Duodenal mucosa (tissue), 2 donors: ENCODE data around the gene XIRP2.

Experiments
- H3K27ac ChIP-seq: one replicate; pipeline ENCODE4 v1.7.0; 2013; ENCODE audit warnings: low read depth, low read length
- H3K27me3 ChIP-seq, 2 donors: one replicate each; pipeline ENCODE4 v1.7.0; 2013; ENCODE audit warnings: low read length in 2 of 2, control low read depth in 1 of 2; ENCODE audit not compliant: insufficient read depth in 2 of 2, control insufficient read depth in 1 of 2
- H3K36me3 ChIP-seq, 2 donors: one replicate each; pipeline ENCODE4 v1.7.0; 2013; ENCODE audit warnings: low read length in 2 of 2, control low read depth in 1 of 2; ENCODE audit not compliant: insufficient read depth in 2 of 2, control insufficient read depth in 1 of 2
- H3K4me1 ChIP-seq, 2 donors: one replicate each; pipeline ENCODE4 v1.7.0; 2013; ENCODE audit warnings: low read length in 2 of 2, control low read depth in 1 of 2; ENCODE audit not compliant: insufficient read depth in 2 of 2, control insufficient read depth in 1 of 2
- H3K4me3 ChIP-seq, 2 donors: one replicate each; pipeline ENCODE4 v1.7.0; 2013; ENCODE audit warnings: low read length in 2 of 2, low read depth in 1 of 2
- H3K9ac ChIP-seq, 2 donors: one replicate each; pipeline ENCODE4 v1.7.0; 2013; ENCODE audit warnings: low read length in 2 of 2, low read depth in 1 of 2
- H3K9me3 ChIP-seq, 2 donors: one replicate each; pipeline ENCODE4 v1.7.0; 2013; ENCODE audit warnings: low read length in 2 of 2, control low read depth in 1 of 2; ENCODE audit not compliant: control insufficient read depth in 1 of 2

XIRP2 gene

GRCh38 chr2:167142554-167142953, 254.3 kb downstream of the XIRP2 start:
- Histone ChIP-seq H3K27me3 (no peaks in the 10 kb centered on the region), H3K9me3 (no peaks in the 10 kb centered on the region), H3K9ac (no peak overlapping the region)

GRCh38 chr2:167144179-167144898, 256.1 kb downstream of the XIRP2 start:
- no peaks in the 10 kb centered on the region for H3K4me1 ChIP-seq
- no peaks in the 10 kb centered on the region for H3K9me3 ChIP-seq
- H3K4me3 ChIP-seq, result no peak overlapping the region
- H3K27me3 ChIP-seq, result no peaks in the 10 kb centered on the region
- no peaks in the 10 kb centered on the region for H3K36me3 ChIP-seq
- no peak overlapping the region for H3K9ac ChIP-seq
- no peak overlapping the region for H3K27ac ChIP-seq

More at GRCh38 chr2:167142554-167142953, 254.3 kb downstream of the XIRP2 start:
- no peaks in the 10 kb centered on the region for H3K36me3 ChIP-seq
- H3K4me3 ChIP-seq, result no peak overlapping the region
- no peak overlapping the region for H3K27ac ChIP-seq
- no peaks in the 10 kb centered on the region for H3K4me1 ChIP-seq

- Histone ChIP-seq H3K4me1 (no peaks in the 10 kb centered on the region), H3K36me3 (no peaks in the 10 kb centered on the region), H3K9ac (no peak overlapping the region), H3K9me3 (no peaks in the 10 kb centered on the region), H3K27me3 (no peaks in the 10 kb centered on the region), H3K4me3 (no peak overlapping the region), H3K27ac (no peak overlapping the region)
These were observed 259.1 kb downstream of the XIRP2 start for GRCh38 chr2:167147271-167147941.

GRCh38 chr2:167151894-167152293, 263.6 kb downstream of the XIRP2 start:
- no peak overlapping the region for H3K27ac ChIP-seq
- no peaks in the 10 kb centered on the region for H3K36me3 ChIP-seq
- no peaks in the 10 kb centered on the region for H3K27me3 ChIP-seq
- no peaks in the 10 kb centered on the region for H3K4me1 ChIP-seq
- H3K9me3 ChIP-seq, result no peaks in the 10 kb centered on the region
- no peak overlapping the region for H3K9ac ChIP-seq
- H3K4me3 ChIP-seq, result no peak overlapping the region

- Histone ChIP-seq H3K36me3 (no peaks in the 10 kb centered on the region), H3K9ac (no peak overlapping the region), H3K4me3 (no peak overlapping the region), H3K27me3 (no peaks in the 10 kb centered on the region), H3K27ac (no peak overlapping the region), H3K4me1 (no peaks in the 10 kb centered on the region), H3K9me3 (peaks cover 0 to 2% of the 10 kb centered on the region in 2 donors)
These were observed 269.2 kb downstream of the XIRP2 start for GRCh38 chr2:167157523-167157922.

- no peaks in the 10 kb centered on the region for H3K36me3 ChIP-seq
- H3K9me3 ChIP-seq, result peaks cover 0 to 3% of the 10 kb centered on the region in 2 donors
- no peak overlapping the region for H3K27ac ChIP-seq
- H3K9ac ChIP-seq, result no peak overlapping the region
- no peaks in the 10 kb centered on the region for H3K27me3 ChIP-seq
- no peaks in the 10 kb centered on the region for H3K4me1 ChIP-seq
- no peak overlapping the region for H3K4me3 ChIP-seq
These were observed 288.9 kb downstream of the XIRP2 start for GRCh38 chr2:167177196-167177595.

- Histone ChIP-seq H3K4me3 (no peak overlapping the region), H3K4me1 (no peaks in the 10 kb centered on the region), H3K9ac (no peak overlapping the region), H3K27me3 (no peaks in the 10 kb centered on the region), H3K27ac (no peak overlapping the region), H3K9me3 (no peaks in the 10 kb centered on the region), H3K36me3 (no peaks in the 10 kb centered on the region)
These were observed 292.9 kb downstream of the XIRP2 start for GRCh38 chr2:167181134-167181533.

GRCh38 chr2:167181688-167182087, 293.4 kb downstream of the XIRP2 start:
- no peak overlapping the region for H3K27ac ChIP-seq
- H3K36me3 ChIP-seq, result no peaks in the 10 kb centered on the region

GRCh38 chr2:167182403-167182802, 294.1 kb downstream of the XIRP2 start:
- Histone ChIP-seq H3K27ac (no peak overlapping the region), H3K36me3 (no peaks in the 10 kb centered on the region), H3K4me1 (no peaks in the 10 kb centered on the region), H3K9me3 (no peaks in the 10 kb centered on the region), H3K27me3 (no peaks in the 10 kb centered on the region), H3K4me3 (no peak overlapping the region), H3K9ac (no peak overlapping the region)

More at GRCh38 chr2:167181688-167182087, 293.4 kb downstream of the XIRP2 start:
- Histone ChIP-seq H3K4me3 (no peak overlapping the region), H3K9me3 (no peaks in the 10 kb centered on the region), H3K4me1 (no peaks in the 10 kb centered on the region), H3K27me3 (no peaks in the 10 kb centered on the region), H3K9ac (no peak overlapping the region)

GRCh38 chr2:167183931-167184330, 295.7 kb downstream of the XIRP2 start:
- H3K4me1 ChIP-seq, result no peaks in the 10 kb centered on the region
- H3K27ac ChIP-seq, result no peak overlapping the region
- no peaks in the 10 kb centered on the region for H3K27me3 ChIP-seq
- H3K9ac ChIP-seq, result no peak overlapping the region
- H3K36me3 ChIP-seq, result no peaks in the 10 kb centered on the region
- no peak overlapping the region for H3K4me3 ChIP-seq
- no peaks in the 10 kb centered on the region for H3K9me3 ChIP-seq
